IgD-negative memory B cell (primary cell): ENCODE results near the gene CHMP4A. TPM values are rescaled to one million over a fixed set of nuclear protein-coding genes. Genes with fewer than 3 reads are reported as not detected.

Experiments used
- polyA plus RNA-seq: library from polyadenylated mRNA; unstranded; fragments of 300-500 nt; fragmentation: Illumina TruSeq; gene quantifications from one replicate; pipeline ENCODE4 v1.2.3, GENCODE V29; 2021

The CHMP4A gene
- polyA plus RNA-seq, 1 donor from 2014 or later, result 170 TPM

Other genes with a start within 250 kb of the CHMP4A start
- 14.6 TPM for gene DHRS4L2, start 224.6 kb downstream of the CHMP4A start, polyA plus RNA-seq
- gene CARMIL3, start 161.5 kb downstream of the CHMP4A start, polyA plus RNA-seq, result 0.35 TPM
- gene CPNE6, start 141.9 kb downstream of the CHMP4A start, polyA plus RNA-seq, result not detected
- 50.2 TPM for gene PCK2, start 119.2 kb downstream of the CHMP4A start, polyA plus RNA-seq
- gene DCAF11, start 98.7 kb downstream of the CHMP4A start, polyA plus RNA-seq, result 74.5 TPM
- 2.6 TPM for gene NRL, start 98.5 kb downstream of the CHMP4A start, polyA plus RNA-seq
- 1.1 TPM for gene FITM1, start 82.8 kb downstream of the CHMP4A start, polyA plus RNA-seq
- 804 TPM for gene PSME1, start 77.3 kb downstream of the CHMP4A start, polyA plus RNA-seq
- gene EMC9, start 71.9 kb downstream of the CHMP4A start, polyA plus RNA-seq, result 18.2 TPM
- gene PSME2, start 66.9 kb downstream of the CHMP4A start, polyA plus RNA-seq, result 328 TPM
- 54.3 TPM for gene RNF31, start 66.0 kb downstream of the CHMP4A start, polyA plus RNA-seq
- gene IRF9, start 52.2 kb downstream of the CHMP4A start, polyA plus RNA-seq, result 136 TPM
- gene REC8, start 41.4 kb downstream of the CHMP4A start, polyA plus RNA-seq, result 12.5 TPM
- 15.8 TPM for gene IPO4, start 24.7 kb downstream of the CHMP4A start, polyA plus RNA-seq
- 25.1 TPM for gene TM9SF1, start 18.0 kb downstream of the CHMP4A start, polyA plus RNA-seq
- 0.84 TPM for gene TSSK4, start 7.8 kb downstream of the CHMP4A start, polyA plus RNA-seq
- gene MDP1, start 2.6 kb upstream of the CHMP4A start, polyA plus RNA-seq, result 33.5 TPM
- gene NEDD8, start 18.9 kb upstream of the CHMP4A start, polyA plus RNA-seq, result 273 TPM
- gene GMPR2, start 19.4 kb upstream of the CHMP4A start, polyA plus RNA-seq, result 64.1 TPM
- 186 TPM for gene TINF2, start 29.1 kb upstream of the CHMP4A start, polyA plus RNA-seq
- not detected for gene TGM1, start 49.7 kb upstream of the CHMP4A start, polyA plus RNA-seq
- 37.9 TPM for gene RABGGTA, start 58.1 kb upstream of the CHMP4A start, polyA plus RNA-seq
- 27.3 TPM for gene DHRS1, start 86.3 kb upstream of the CHMP4A start, polyA plus RNA-seq
- gene NOP9, start 86.4 kb upstream of the CHMP4A start, polyA plus RNA-seq, result 1.6 TPM
- gene CIDEB, start 94.5 kb upstream of the CHMP4A start, polyA plus RNA-seq, result 19.2 TPM
- gene LTB4R2, start 96.7 kb upstream of the CHMP4A start, polyA plus RNA-seq, result 0.97 TPM
- gene LTB4R, start 98.0 kb upstream of the CHMP4A start, polyA plus RNA-seq, result 2.5 TPM
- 0.75 TPM for gene ADCY4, start 121.6 kb upstream of the CHMP4A start, polyA plus RNA-seq
- gene RIPK3, start 126.5 kb upstream of the CHMP4A start, polyA plus RNA-seq, result 14.8 TPM
- 0.20 TPM for gene NFATC4, start 154.7 kb upstream of the CHMP4A start, polyA plus RNA-seq
- gene NYNRIN, start 185.5 kb upstream of the CHMP4A start, polyA plus RNA-seq, result not detected
- gene CBLN3, start 216.2 kb upstream of the CHMP4A start, polyA plus RNA-seq, result 2.9 TPM
- gene KHNYN, start 216.5 kb upstream of the CHMP4A start, polyA plus RNA-seq, result 26.5 TPM
- gene SDR39U1, start 229.3 kb upstream of the CHMP4A start, polyA plus RNA-seq, result 94.0 TPM